Measurements from ENCODE around the gene AXIN1. TPM values are rescaled to one million over a fixed set of nuclear protein-coding genes. Genes with fewer than 3 reads are reported as not detected.

AXIN1 gene
- total and polyA plus RNA-seq, 2 donors (not counting 1 experiment from before 2014, with no cell fraction given), result 5.1 to 18.7 TPM

DNA sequence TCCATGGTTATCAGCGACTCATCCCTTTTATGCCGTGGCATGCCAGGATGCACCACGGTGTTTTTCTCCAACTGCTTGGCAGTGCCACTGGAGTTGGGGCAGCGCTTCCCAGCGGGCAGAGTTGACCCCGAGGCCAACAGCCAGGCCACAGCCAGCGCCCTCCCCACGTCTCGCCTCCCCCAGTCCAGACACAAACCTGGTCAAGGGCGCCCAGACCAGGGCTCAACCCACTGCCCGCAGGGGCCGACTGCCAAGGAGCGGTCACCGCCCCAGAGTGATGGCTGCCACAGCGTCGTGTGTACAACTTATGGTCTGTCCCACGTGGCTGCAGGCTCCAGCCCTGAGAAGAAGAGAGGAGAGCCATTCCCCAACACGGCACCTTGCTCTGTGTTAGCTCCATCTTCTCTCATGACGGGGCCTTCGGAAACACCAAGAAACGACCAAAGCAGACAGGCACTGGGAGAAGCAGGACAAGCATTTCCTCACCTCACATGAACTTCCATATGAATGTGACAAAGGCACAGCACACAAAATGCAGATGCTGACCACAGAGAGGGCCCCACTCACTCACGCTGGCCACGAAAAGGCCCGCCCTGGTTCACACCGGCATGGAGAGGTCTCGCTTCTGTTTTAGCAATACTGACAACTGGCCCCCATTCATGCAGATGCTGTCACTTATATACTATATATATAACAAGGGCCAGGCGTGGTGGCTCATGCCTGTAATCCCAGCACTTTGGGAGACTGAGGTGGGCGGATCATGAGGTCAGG, 27.0 kb downstream of the AXIN1 start:
- Histone ChIP-seq H3K4me3 (replicated peaks in 1 of 4; ENCODE audit: control extremely low read depth in 1 of 4, insufficient read depth in 1 of 4, low read depth in 3 of 4, low read length in 4 of 4) (no peak overlapping the region), H3K79me2 (ENCODE audit: control insufficient read depth, insufficient read depth, low read length) (peaks cover 5% of the 10 kb centered on the region), H3K9me3 (ENCODE audit: control insufficient read depth, insufficient read depth, low read depth, low read length) (no peaks in the 10 kb centered on the region), H2AFZ (ENCODE audit: low read length) (no peak overlapping the region), H3K4me2 (ENCODE audit: extremely low read depth, insufficient read depth, low read length) (no peak overlapping the region), H3K9ac (ENCODE audit: insufficient read depth, low read length) (no peak overlapping the region), H4K20me1 (ENCODE audit: control insufficient read depth, extremely low read depth, insufficient read depth, low read length) (no peaks in the 10 kb centered on the region), H3K4me1 (ENCODE audit: control insufficient read depth, extremely low read depth, insufficient read depth, low read length) (peaks cover 11% of the 10 kb centered on the region), H3K27me3 (ENCODE audit: control insufficient read depth, insufficient read depth, low read length) (no peaks in the 10 kb centered on the region), H3K27ac (ENCODE audit: insufficient read depth, low read length) (no peak overlapping the region), H3K36me3 (ENCODE audit: control insufficient read depth, insufficient read depth, low read length) (no peaks in the 10 kb centered on the region)
- no peak for TF ChIP-seq EZH2 (IDR thresholded peaks at IDR 0.05; ENCODE audit: low read length, missing control alignments)
- TF ChIP-seq, protein P1, sequence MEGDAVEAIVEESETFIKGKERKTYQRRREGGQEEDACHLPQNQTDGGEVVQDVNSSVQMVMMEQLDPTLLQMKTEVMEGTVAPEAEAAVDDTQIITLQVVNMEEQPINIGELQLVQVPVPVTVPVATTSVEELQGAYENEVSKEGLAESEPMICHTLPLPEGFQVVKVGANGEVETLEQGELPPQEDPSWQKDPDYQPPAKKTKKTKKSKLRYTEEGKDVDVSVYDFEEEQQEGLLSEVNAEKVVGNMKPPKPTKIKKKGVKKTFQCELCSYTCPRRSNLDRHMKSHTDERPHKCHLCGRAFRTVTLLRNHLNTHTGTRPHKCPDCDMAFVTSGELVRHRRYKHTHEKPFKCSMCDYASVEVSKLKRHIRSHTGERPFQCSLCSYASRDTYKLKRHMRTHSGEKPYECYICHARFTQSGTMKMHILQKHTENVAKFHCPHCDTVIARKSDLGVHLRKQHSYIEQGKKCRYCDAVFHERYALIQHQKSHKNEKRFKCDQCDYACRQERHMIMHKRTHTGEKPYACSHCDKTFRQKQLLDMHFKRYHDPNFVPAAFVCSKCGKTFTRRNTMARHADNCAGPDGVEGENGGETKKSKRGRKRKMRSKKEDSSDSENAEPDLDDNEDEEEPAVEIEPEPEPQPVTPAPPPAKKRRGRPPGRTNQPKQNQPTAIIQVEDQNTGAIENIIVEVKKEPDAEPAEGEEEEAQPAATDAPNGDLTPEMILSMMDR (conservative IDR thresholded peaks at IDR 0.05 in 1 of 2, IDR thresholded peaks at IDR 0.05 in 1 of 2; ENCODE audit: low read depth in 1 of 2, low read length in 2 of 2), result no peak
- no peak for DNase-seq (ENCODE audit: low read depth in 2 of 2)

DNA sequence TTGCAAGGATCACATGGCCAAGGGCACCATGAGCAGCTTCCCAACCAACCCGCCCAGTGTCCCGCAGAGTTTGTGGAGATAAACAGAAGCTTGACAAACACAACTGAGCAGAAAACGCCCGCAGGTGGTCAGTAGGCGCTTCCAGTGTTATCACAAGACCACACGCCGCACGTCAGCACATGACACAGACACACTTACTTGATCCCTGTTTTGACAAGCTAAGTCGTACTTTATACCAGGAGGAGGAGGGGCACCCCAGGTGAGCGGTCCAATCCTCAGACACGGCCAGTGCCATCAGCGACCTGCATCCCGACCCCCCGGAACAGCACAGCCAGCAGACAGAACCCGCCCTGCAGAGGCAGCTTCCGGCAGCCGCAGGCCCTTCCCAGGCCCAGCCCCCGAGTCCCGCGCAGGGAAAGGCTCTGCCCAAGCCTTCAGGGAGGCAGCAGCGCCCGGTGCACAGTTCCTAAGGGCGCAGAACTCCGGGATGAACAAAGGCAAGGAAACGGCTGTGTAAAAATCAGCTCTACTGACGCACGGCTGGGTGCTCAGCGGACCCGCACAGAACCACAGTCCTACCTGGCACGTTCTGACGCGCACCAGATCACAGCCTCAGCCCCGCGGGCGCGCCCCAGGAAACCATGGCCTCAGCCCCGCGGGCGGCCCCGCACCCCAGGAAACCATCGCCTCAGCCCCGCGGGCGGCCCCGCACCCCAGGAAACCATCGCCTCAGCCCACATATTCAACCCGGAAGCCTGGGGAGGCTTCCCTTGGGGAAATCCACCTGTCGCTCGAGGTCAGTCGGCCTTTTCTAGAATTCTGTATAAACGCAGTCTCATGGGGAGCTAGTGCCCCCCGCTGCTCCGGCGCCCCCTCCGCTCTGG, 27.8 kb downstream of the AXIN1 start:
- no peak overlapping the region for H3K4me3 ChIP-seq (replicated peaks in 1 of 4; ENCODE audit: control extremely low read depth in 1 of 4, insufficient read depth in 1 of 4, low read depth in 3 of 4, low read length in 4 of 4)
- no peaks in the 10 kb centered on the region for H3K9me3 ChIP-seq (ENCODE audit: control insufficient read depth, insufficient read depth, low read depth, low read length)
- H3K27ac ChIP-seq (ENCODE audit: insufficient read depth, low read length), result no peak overlapping the region
- TF ChIP-seq EZH2 (IDR thresholded peaks at IDR 0.05; ENCODE audit: low read length, missing control alignments), result no peak
- TF ChIP-seq, protein P1 (conservative IDR thresholded peaks at IDR 0.05 in 1 of 2, IDR thresholded peaks at IDR 0.05 in 1 of 2; ENCODE audit: low read depth in 1 of 2, low read length in 2 of 2), result no peak
- DNase-seq (ENCODE audit: low read depth in 2 of 2), result no peak
- H3K9ac ChIP-seq (ENCODE audit: insufficient read depth, low read length), result no peak overlapping the region
- H2AFZ ChIP-seq (ENCODE audit: low read length), result no peak overlapping the region
- H4K20me1 ChIP-seq (ENCODE audit: control insufficient read depth, extremely low read depth, insufficient read depth, low read length), result no peaks in the 10 kb centered on the region
- H3K4me1 ChIP-seq (ENCODE audit: control insufficient read depth, extremely low read depth, insufficient read depth, low read length), result peaks cover 11% of the 10 kb centered on the region
- H3K27me3 ChIP-seq (ENCODE audit: control insufficient read depth, insufficient read depth, low read length), result no peaks in the 10 kb centered on the region
- H3K79me2 ChIP-seq (ENCODE audit: control insufficient read depth, insufficient read depth, low read length), result peaks cover 3% of the 10 kb centered on the region
- H3K4me2 ChIP-seq (ENCODE audit: extremely low read depth, insufficient read depth, low read length), result no peak overlapping the region
- no peaks in the 10 kb centered on the region for H3K36me3 ChIP-seq (ENCODE audit: control insufficient read depth, insufficient read depth, low read length)

GRCh38 chr16:324201-324450, 28.4 kb downstream of the AXIN1 start:
- H3K36me3 ChIP-seq (ENCODE audit: control insufficient read depth, insufficient read depth, low read length), result no peaks in the 10 kb centered on the region
- no peak for DNase-seq (ENCODE audit: low read depth in 2 of 2)
- H3K4me3 ChIP-seq (replicated peaks in 1 of 4; ENCODE audit: control extremely low read depth in 1 of 4, insufficient read depth in 1 of 4, low read depth in 3 of 4, low read length in 4 of 4), result no peak overlapping the region
- H3K4me2 ChIP-seq (ENCODE audit: extremely low read depth, insufficient read depth, low read length), result no peak overlapping the region
- peaks cover 3% of the 10 kb centered on the region for H3K79me2 ChIP-seq (ENCODE audit: control insufficient read depth, insufficient read depth, low read length)
- H4K20me1 ChIP-seq (ENCODE audit: control insufficient read depth, extremely low read depth, insufficient read depth, low read length), result no peaks in the 10 kb centered on the region
- H3K27ac ChIP-seq (ENCODE audit: insufficient read depth, low read length), result no peak overlapping the region
- no peaks in the 10 kb centered on the region for H3K27me3 ChIP-seq (ENCODE audit: control insufficient read depth, insufficient read depth, low read length)
- no peaks in the 10 kb centered on the region for H3K9me3 ChIP-seq (ENCODE audit: control insufficient read depth, insufficient read depth, low read depth, low read length)
- peaks cover 11% of the 10 kb centered on the region for H3K4me1 ChIP-seq (ENCODE audit: control insufficient read depth, extremely low read depth, insufficient read depth, low read length)
- TF ChIP-seq EZH2 (IDR thresholded peaks at IDR 0.05; ENCODE audit: low read length, missing control alignments), result no peak
- TF ChIP-seq, protein P1 (conservative IDR thresholded peaks at IDR 0.05 in 1 of 2, IDR thresholded peaks at IDR 0.05 in 1 of 2; ENCODE audit: low read depth in 1 of 2, low read length in 2 of 2), result no peak
- H2AFZ ChIP-seq (ENCODE audit: low read length), result no peak overlapping the region
- no peak overlapping the region for H3K9ac ChIP-seq (ENCODE audit: insufficient read depth, low read length)
